Stimulated activated memory B cell treated with anti-CD40 and anti-IgM and Interleukin-4, amounts not matched to agents 10 μg/mL and 1 μg/mL and 100 μg/mL, for 72 hours (primary cell): ENCODE data around the gene WIPF3.

Source experiments
- ATAC-seq: fragments of 150-1000 bp; cut with Tn5 transposase; 2 replicates; pipeline ENCODE4 v1.10.0; 2021
- H3K27ac Mint-ChIP-seq: one replicate; pipeline ENCODE4 v1.8.0; 2022; ENCODE audit warnings: mild to moderate bottlenecking, mixed read lengths
- H3K27me3 Mint-ChIP-seq: one replicate; pipeline ENCODE4 v1.8.0; 2022; ENCODE audit warnings: mixed read lengths
- H3K36me3 Mint-ChIP-seq: one replicate; pipeline ENCODE4 v1.8.0; 2022; ENCODE audit warnings: mixed read lengths
- H3K4me1 Mint-ChIP-seq: one replicate; pipeline ENCODE4 v1.8.0; 2022; ENCODE audit warnings: mixed read lengths
- H3K4me3 Mint-ChIP-seq: one replicate; pipeline ENCODE4 v1.8.0; 2022; ENCODE audit warnings: mild to moderate bottlenecking, moderate library complexity, mixed read lengths
- H3K9me3 Mint-ChIP-seq: one replicate; pipeline ENCODE4 v1.8.0; 2022; ENCODE audit warnings: mixed read lengths

WIPF3 gene

DNA sequence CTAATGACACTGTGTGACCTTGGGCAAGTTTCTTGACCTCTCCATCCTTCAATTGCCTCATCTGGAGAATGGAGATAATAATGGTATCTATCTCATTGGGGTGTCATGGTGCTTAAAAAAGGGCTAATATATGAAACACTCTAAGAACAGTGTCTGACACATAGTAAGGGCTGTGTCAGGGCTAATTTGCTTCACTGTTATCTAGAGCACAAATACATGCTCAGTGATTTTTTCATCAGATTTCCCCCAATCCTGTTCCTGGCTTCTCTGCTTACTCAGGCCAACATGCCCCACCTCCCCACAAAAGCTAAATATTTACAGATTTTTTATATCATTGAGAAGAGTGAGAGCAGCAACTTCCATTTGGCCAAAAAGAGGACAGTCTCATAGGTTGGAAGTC, 20.6 kb downstream of the WIPF3 start:
- ATAC-seq: no peak
- peaks cover 3% of the 10 kb centered on the region for H3K9me3 Mint-ChIP-seq
- H3K27me3 Mint-ChIP-seq: peaks cover 57% of the 10 kb centered on the region
- no peak overlapping the region for H3K4me3 Mint-ChIP-seq
- H3K27ac Mint-ChIP-seq: no peak overlapping the region
- no peaks in the 10 kb centered on the region for H3K36me3 Mint-ChIP-seq
- H3K4me1 Mint-ChIP-seq: peaks cover 8% of the 10 kb centered on the region

GRCh38 chr7:29831705-29832104, 25.4 kb downstream of the WIPF3 start:
- H3K36me3 Mint-ChIP-seq: no peaks in the 10 kb centered on the region
- ATAC-seq: no peak
- peaks cover 32% of the 10 kb centered on the region for H3K27me3 Mint-ChIP-seq
- no peak overlapping the region for H3K27ac Mint-ChIP-seq
- H3K9me3 Mint-ChIP-seq: peaks cover 3% of the 10 kb centered on the region
- H3K4me3 Mint-ChIP-seq: no peak overlapping the region
- H3K4me1 Mint-ChIP-seq: no peaks in the 10 kb centered on the region

DNA sequence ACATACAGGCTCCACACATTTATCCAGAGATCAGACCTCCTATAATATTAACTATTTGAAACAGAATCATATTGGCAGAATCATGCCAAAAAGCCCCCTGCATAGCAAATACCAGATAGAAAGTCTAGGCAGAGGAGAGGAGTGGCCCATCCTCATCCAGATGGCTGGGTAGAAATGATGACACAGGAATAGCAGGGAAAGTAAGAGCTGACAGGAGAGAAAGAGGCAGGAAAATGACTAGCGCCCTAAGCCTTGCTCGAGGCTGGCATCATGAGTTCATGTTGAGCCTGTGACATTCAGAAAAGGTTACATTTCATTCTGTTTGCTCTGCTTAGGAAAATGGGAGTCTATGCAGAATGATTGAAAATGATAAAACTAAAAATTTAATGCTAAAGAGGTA, 27.6 kb downstream of the WIPF3 start:
- Mint-ChIP-seq H3K4me1 (no peaks in the 10 kb centered on the region), H3K4me3 (no peak overlapping the region), H3K27me3 (peaks cover 32% of the 10 kb centered on the region), H3K27ac (no peak overlapping the region), H3K9me3 (peaks cover 3% of the 10 kb centered on the region), H3K36me3 (no peaks in the 10 kb centered on the region)
- ATAC-seq: no peak

- Mint-ChIP-seq H3K27me3 (peaks cover 15% of the 10 kb centered on the region), H3K27ac (no peak overlapping the region), H3K4me3 (no peak overlapping the region), H3K36me3 (no peaks in the 10 kb centered on the region), H3K9me3 (peaks cover 3% of the 10 kb centered on the region), H3K4me1 (no peaks in the 10 kb centered on the region)
- no peak for ATAC-seq
Observed at GRCh38 chr7:29835718-29836117, 29.4 kb downstream of the WIPF3 start.

DNA sequence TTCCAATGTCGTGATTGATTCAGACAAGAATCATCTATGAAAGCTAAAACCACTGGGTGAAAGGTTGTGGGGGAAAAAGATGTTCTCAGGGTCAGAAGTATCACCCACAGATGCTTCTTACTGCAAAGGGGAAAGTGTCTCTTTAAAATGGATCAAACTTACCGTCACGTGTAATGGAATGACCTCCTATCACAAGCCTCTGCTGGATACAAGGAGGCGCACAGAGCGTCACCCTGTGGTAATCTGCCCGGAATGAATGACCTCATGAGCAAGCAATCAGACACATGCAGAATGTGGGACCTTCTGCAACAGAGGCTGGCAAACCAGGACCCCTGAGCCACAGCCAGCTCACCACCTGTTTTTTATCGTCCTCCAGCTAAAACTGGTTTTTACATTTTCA, 33.0 kb downstream of the WIPF3 start:
- H3K36me3 Mint-ChIP-seq: no peaks in the 10 kb centered on the region
- no peak overlapping the region for H3K4me3 Mint-ChIP-seq
- no peaks in the 10 kb centered on the region for H3K4me1 Mint-ChIP-seq
- H3K27me3 Mint-ChIP-seq: peaks cover 7% of the 10 kb centered on the region
- no peak for ATAC-seq
- H3K9me3 Mint-ChIP-seq: no peaks in the 10 kb centered on the region
- no peak overlapping the region for H3K27ac Mint-ChIP-seq

DNA sequence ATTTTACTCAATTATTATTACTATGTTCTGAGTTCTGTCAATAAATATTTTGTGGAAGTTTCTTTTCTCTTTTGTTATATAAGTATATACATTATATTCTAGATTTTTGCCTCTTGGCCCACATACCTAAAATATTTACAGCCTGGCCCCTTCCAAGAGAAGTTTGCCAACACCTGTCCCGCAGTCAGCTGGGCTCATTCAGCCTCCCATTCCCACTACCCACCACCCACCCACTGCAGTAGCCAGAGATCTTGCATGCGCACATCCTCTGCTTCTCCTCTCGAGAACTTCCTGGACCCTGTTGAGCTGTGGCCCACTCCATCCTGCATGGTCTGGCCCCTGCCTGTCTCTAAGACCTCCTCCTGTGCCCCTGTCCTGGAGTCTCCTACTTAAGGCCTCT, 33.6 kb downstream of the WIPF3 start:
- no peaks in the 10 kb centered on the region for H3K9me3 Mint-ChIP-seq
- no peak overlapping the region for H3K27ac Mint-ChIP-seq
- H3K4me1 Mint-ChIP-seq: no peaks in the 10 kb centered on the region
- H3K27me3 Mint-ChIP-seq: peaks cover 9% of the 10 kb centered on the region
- no peak for ATAC-seq
- no peak overlapping the region for H3K4me3 Mint-ChIP-seq
- no peaks in the 10 kb centered on the region for H3K36me3 Mint-ChIP-seq

GRCh38 chr7:29840701-29841100, 34.4 kb downstream of the WIPF3 start:
- Mint-ChIP-seq H3K4me1 (no peaks in the 10 kb centered on the region), H3K4me3 (no peak overlapping the region), H3K9me3 (no peaks in the 10 kb centered on the region), H3K36me3 (no peaks in the 10 kb centered on the region), H3K27me3 (peaks cover 15% of the 10 kb centered on the region), H3K27ac (no peak overlapping the region)
- no peak for ATAC-seq

DNA sequence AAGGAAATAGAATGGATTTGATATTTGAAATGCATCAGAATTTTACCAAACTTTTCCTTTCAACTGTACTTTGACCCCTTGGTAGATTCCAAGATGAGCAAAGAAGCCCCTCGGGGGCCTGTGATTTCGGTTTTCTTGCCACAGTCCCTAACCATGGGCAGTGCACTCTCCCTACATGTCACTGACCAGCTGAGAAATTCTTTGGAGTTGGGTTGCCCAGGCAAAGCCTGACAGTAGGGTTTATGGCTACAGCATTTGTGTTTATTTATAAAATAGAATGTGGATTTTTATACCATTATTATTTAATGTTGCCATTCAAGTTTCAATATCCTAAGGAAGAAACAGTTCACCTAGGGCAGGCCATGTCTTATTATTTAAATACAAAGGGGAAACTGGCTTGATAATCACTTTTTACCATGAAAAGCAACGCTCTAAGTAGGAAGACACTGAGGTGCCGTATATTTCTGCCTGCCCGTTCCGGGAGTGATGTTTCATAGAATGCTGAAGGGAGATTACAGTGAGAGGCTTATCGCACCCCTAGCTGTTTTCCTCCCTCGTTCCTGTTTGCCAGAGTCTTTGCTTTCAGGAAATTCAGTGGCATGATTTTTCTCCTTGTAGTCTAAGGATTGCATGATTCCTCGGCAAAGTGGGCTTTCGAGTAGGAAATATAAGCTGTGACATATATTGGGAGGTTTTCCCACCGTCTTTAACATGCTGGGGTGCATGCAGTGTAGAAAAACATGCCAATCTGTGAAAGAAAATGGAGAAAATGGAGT, 35.8 kb downstream of the WIPF3 start:
- no peaks in the 10 kb centered on the region for H3K36me3 Mint-ChIP-seq
- no peak overlapping the region for H3K27ac Mint-ChIP-seq
- H3K4me1 Mint-ChIP-seq: no peaks in the 10 kb centered on the region
- no peak overlapping the region for H3K4me3 Mint-ChIP-seq
- no peak for ATAC-seq
- H3K27me3 Mint-ChIP-seq: peaks cover 15% of the 10 kb centered on the region
- H3K9me3 Mint-ChIP-seq: no peaks in the 10 kb centered on the region

- Mint-ChIP-seq H3K4me1 (no peaks in the 10 kb centered on the region), H3K27ac (no peak overlapping the region), H3K9me3 (no peaks in the 10 kb centered on the region), H3K27me3 (peaks cover 15% of the 10 kb centered on the region), H3K4me3 (no peak overlapping the region), H3K36me3 (no peaks in the 10 kb centered on the region)
- ATAC-seq: no peak
Observed at GRCh38 chr7:29843093-29843492, 36.8 kb downstream of the WIPF3 start.

- Mint-ChIP-seq H3K27ac (no peak overlapping the region), H3K4me3 (no peak overlapping the region)
Observed at GRCh38 chr7:29843726-29844125, 37.4 kb downstream of the WIPF3 start.

GRCh38 chr7:29844559-29844958, 38.3 kb downstream of the WIPF3 start:
- Mint-ChIP-seq H3K27me3 (peaks cover 9% of the 10 kb centered on the region), H3K4me3 (no peak overlapping the region), H3K4me1 (no peaks in the 10 kb centered on the region), H3K36me3 (no peaks in the 10 kb centered on the region), H3K27ac (no peak overlapping the region), H3K9me3 (no peaks in the 10 kb centered on the region)
- no peak for ATAC-seq

More at GRCh38 chr7:29843726-29844125, 37.4 kb downstream of the WIPF3 start:
- Mint-ChIP-seq H3K4me1 (no peaks in the 10 kb centered on the region), H3K9me3 (no peaks in the 10 kb centered on the region), H3K36me3 (no peaks in the 10 kb centered on the region), H3K27me3 (peaks cover 12% of the 10 kb centered on the region)
- ATAC-seq: no peak

GRCh38 chr7:29847496-29847895, 41.2 kb downstream of the WIPF3 start:
- ATAC-seq: no peak
- Mint-ChIP-seq H3K27me3 (peaks cover 18% of the 10 kb centered on the region), H3K27ac (no peak overlapping the region), H3K4me3 (no peak overlapping the region), H3K9me3 (no peaks in the 10 kb centered on the region), H3K36me3 (no peaks in the 10 kb centered on the region), H3K4me1 (no peaks in the 10 kb centered on the region)

DNA sequence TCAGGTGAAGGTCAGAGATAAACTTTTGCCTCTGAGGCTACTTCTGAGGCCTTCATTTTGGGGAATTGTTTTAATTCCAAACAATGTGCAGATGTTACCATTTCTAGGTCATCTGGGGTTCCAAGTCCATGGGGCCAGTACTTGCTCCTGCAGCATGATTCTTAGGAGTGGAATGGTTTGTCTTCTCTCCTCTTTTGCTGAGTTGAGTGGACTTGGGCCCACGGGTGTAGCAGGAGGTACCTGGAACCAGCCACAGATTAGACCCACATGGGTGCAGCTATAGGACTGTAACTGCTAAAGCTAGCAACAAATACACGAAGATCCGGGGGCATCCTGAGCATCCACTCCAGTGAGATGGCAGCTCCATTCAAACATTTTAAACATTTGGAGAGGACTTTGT, 41.6 kb downstream of the WIPF3 start:
- no peaks in the 10 kb centered on the region for H3K9me3 Mint-ChIP-seq
- no peak overlapping the region for H3K4me3 Mint-ChIP-seq
- H3K27ac Mint-ChIP-seq: no peak overlapping the region
- H3K27me3 Mint-ChIP-seq: peaks cover 18% of the 10 kb centered on the region
- H3K4me1 Mint-ChIP-seq: no peaks in the 10 kb centered on the region
- no peak for ATAC-seq
- no peaks in the 10 kb centered on the region for H3K36me3 Mint-ChIP-seq

- no peaks in the 10 kb centered on the region for H3K4me1 Mint-ChIP-seq
- H3K27ac Mint-ChIP-seq: no peak overlapping the region
- H3K27me3 Mint-ChIP-seq: peaks cover 18% of the 10 kb centered on the region
- no peak for ATAC-seq
- H3K9me3 Mint-ChIP-seq: no peaks in the 10 kb centered on the region
- no peak overlapping the region for H3K4me3 Mint-ChIP-seq
- H3K36me3 Mint-ChIP-seq: no peaks in the 10 kb centered on the region
Observed at GRCh38 chr7:29848941-29849340, 42.6 kb downstream of the WIPF3 start.

GRCh38 chr7:29851487-29851886, 45.2 kb downstream of the WIPF3 start:
- Mint-ChIP-seq H3K27ac (no peak overlapping the region), H3K36me3 (no peaks in the 10 kb centered on the region), H3K9me3 (no peaks in the 10 kb centered on the region), H3K4me1 (no peaks in the 10 kb centered on the region), H3K4me3 (no peak overlapping the region), H3K27me3 (peaks cover 23% of the 10 kb centered on the region)
- ATAC-seq: no peak

DNA sequence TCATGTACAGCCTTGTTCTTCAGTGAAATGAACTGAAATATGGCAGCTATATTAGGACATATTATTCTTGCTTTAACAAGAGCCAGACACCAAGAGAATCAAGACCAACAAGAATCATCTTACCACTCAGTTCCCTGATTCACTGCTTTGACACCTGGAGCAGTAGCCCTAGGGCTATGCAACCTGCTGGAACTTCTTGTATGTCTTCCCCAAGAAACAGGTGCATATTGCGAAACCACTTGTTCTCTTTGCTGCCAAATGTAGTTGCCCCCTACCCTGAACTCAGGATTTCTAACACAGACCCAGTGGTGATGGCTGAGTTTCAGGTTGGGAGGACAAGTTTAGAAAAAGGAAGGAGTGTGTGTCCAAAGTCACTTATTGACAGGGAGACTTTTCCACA, 46.1 kb downstream of the WIPF3 start:
- H3K4me1 Mint-ChIP-seq: no peaks in the 10 kb centered on the region
- no peaks in the 10 kb centered on the region for H3K9me3 Mint-ChIP-seq
- H3K36me3 Mint-ChIP-seq: no peaks in the 10 kb centered on the region
- no peak overlapping the region for H3K27ac Mint-ChIP-seq
- H3K27me3 Mint-ChIP-seq: peaks cover 23% of the 10 kb centered on the region
- no peak for ATAC-seq
- H3K4me3 Mint-ChIP-seq: no peak overlapping the region
